Activated effector memory CD4-positive, alpha-beta T cell treated with Interleukin-2 at 50 U/mL for 16 hours (primary cell): Measurements from ENCODE around the gene KAT7.
A peak's percentile ranks its signal among the peaks of the same experiment; 100 is the strongest.
"Not testable (repeated sequence)": the region's sequence is repeated elsewhere in the genome, so short reads cannot be mapped to it uniquely, and the experiment has no call there.

ENCODE experiments used
- DNase-seq: peaks from one replicate; pipeline ENCODE4 v3.0.0-alpha.2; 2020

The KAT7 gene

DNA sequence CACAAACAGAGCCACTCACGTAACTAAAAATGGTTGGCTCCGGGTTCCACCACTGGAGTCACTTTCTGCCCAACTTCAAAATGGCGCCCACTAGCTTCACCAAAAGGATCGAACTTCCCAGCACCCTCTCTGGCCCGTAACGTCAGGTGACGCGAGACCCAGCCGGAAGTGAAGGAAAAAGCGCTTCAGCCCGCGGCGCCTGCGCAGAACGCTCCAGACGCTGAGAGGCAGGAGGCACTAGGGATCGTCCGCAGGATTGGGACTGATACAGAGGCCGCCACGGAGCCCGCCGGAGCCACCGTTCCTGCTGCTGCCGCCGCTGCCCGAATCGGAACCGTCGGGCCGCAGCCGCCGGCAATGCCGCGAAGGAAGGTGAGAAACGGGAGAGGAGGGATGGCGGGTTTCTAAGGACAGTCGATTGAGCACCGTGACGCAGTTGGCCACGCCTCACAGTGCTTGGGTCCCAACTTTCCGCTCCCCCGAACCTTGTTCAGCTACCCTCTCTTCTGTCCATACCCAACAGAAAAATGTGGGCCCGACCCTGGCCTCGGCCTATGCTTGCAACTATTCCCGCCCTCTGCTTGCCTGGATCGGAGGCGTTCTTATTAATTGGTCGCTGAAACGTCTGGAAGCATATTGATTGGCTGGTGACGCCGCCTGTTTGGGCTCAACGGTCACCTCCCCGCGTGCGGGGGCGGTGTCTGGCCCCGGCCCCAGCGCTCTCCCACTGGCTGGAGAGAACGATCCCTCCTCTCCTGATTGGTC lies at the start of gene KAT7:
TSS of gene KAT7 (plus strand) at position 204 of the 765 bp plus-strand sequence. CDS start at position 358, 154 bp downstream.
- DNase-seq: peak; percentile 97

DNA sequence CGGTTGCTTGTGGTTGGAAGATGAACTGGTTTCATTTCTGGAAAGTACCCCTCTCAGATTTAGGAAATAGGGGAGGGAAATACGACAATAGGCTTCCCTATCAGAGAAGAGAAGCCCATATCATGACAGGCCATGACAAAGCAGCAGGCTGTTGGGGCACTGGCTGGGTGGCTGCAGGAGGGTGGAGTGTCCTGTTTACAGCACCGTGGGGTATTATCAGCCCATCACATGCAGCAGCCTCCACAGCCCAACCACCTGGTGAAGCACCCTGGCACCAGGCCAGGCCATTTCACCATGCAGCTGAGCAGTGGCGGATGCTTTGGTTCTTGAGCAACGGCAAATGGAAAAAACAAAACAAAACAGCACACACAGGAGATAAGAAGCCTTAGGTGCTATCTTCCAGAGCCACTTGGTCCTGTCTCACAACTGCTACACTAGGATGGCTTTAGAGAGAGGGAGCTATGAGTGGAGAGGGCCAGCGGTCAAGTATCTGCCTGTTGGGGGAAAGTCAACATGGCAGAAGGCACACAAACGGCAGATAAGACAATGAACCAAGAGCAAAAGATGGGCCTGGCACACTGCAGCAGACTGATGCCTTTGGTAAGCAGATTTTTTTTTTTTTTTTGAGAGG lies 48.7 kb upstream of the KAT7 start:
- peak; percentile 95 for DNase-seq

DNA sequence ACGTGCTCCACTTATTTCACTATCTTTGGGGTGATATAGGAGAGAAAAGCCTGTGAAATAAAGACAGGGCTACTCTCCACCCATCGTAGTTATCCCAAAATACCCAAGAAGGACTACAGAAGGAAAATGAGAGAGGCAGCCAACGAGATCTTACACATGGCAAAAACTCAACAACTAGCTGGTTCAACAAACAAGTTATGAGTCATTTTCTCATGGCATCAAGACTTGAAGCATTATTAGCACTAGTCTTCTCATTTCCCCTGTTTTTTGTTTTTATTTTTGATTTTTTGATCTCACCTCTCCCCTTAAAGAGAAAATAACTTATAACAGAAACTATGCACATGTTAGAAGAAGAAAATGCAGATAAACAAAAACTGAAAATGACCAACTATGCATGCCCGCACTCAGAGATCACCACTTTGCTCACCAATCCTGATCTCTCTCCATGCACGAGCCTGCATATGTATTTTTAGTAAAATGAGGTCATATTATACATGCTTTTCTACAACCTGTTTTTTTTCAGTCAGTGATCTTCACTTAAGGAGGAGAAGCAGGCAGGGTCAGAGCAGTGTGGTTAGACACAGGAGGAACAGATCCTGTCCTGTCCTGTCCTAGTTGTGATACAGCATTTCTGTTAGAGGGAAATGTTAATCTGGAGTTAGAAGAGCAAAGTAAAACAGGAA lies 47.3 kb upstream of the KAT7 start:
- DNase-seq: no peak

DNA sequence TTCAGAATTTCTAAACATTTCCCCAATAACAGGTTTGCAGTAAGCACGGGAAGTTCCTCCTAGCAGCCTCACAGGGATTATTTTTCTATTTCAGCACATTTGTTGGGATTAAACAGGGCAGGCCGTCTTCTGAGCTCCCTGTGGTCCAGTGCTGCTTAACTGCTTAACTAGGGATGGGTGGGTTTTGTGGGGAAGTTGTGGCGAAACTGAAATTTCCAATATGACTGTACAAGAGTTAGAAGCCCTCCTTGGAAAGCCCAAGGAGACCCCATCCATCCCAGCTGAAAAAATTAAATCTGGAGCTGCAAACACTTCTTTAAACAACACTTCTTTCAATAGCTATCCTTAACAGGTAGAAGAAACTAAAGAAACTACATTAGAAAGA lies 46.8 kb upstream of the KAT7 start:
- no peak for DNase-seq

DNA sequence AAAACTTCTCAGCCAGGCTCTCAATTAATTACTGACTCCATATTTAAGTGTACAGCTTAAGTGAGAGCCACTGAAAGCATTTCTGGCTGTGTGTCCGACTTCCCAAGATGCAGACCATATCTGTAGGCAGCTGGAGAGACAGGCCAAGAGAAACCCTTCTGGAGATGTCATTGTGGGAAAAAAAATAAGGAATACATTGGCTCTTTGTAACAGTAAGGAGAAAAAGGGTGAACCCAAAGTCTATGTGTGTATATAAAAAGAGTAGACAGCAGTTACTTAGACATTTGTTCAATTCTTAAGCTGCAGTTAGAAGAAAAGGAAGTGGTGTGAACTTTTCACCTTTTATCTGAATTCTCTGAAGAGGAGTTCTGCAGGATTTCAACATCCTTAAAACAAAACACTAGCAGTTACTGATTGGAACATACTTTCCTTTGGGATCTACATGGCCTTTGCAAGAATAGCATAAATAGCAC lies 46.3 kb upstream of the KAT7 start:
- no peak for DNase-seq

DNA sequence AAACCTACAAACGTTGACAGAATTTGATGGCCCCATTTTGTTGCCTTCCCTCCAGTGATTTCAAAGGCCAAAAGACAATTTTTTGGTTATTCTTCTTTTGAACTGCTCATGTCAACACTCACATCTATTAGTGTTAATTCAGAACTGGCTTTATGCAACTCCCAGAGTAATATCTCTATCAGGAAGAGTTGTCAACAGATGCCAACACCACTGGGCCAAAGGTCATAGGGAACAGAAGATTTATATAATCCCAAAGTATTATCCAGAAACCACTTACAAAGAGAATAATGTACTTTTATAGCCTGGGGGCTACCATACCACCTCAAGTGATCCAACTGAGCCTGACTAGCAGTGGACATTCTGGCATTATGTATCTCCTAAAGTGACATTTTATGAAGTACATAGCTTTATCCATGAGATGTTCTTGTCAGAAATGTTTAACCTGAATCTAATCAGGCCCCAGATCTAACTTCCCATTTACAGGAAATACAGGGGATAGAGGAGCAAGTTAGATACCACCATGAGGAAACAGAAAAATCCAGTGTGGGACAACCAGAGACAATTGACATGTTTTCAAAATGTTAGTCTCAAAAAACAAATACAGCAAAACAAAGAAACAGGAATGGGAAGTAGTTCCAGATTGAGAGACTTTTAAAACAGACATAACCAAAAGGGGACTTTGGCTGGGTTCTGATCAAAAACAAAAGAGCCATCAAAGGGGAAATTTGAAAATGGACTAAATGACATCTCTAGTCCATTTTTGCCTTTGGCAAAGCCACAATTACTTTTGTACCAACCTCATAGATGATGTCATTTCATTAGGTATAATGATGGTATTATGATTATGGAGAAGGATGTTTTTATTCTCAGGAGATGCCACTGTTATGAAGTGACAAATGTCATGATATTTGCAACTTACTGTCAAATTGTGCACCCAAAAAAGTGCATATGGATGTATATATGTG lies 43.0 kb upstream of the KAT7 start:
- DNase-seq: no peak

DNA sequence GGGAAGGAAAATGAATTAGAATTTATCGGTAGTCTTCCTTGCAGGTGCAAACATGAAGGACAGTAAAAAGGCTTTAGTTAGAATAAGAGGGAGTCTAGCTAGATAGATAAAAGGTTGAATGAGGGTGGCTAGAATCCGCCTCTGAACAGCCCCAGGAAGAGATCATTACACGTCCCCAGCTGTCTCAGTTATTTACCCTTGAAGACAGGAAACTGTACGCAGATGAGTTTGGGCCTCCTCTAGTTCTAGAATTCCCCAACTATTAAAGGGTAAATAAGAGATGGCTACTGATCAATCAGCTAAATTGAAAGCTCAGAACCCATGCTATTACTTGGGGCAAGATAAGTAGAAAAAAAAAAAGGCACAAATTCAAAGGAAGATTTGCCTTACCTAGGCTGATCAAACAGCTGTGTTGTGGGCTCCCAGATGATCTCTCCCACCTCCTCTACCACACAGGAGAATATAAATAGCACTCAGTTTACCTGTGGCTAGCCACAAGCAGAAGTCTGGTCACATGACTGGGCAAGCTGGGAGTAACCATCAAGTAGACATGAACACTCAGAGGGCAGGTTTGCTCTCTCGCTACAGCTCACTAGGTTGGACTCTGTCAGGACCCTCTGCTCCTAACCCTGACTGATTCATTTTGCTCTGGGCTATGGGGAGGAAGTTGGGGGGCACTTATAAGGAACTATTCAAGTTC lies 41.5 kb upstream of the KAT7 start:
- DNase-seq: no peak

DNA sequence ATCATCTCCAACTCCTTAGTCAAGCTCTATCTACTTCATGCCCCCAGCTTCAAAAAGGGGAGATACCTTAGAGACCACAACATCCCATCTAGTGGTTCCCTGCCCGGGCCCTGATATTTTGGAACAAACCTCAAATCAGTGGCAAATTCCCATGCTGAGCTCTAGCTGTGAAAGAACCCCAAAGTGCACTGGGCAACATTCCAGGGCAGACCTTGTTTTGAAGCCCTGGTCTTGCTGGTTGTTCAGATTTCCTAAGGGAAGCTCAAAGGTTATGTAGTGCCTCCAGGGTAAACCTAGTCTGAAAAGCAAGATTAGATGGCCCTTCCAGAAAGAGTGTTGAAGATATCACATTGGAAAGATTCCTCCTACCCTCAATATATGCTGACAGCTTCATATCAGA lies 40.8 kb upstream of the KAT7 start:
- no peak for DNase-seq

DNA sequence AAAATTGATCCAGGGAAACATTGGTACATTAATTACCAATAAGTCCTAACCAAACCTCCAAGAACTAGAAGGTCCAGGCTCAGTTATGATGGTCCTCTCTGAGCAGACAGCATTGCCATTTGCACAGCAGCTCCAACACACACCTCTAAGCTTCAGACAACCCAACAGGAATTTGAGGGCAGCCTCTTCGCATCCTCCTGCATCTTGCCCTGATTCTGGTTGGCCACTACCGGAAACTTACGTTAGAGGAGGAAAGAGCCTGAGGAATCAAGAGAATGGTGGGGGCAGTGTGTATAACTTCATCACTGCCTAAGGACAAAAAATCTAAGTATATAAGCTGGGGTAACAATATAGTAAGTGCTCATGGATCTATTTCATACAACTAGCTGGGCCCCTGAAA lies 40.3 kb upstream of the KAT7 start:
- no peak for DNase-seq

DNA sequence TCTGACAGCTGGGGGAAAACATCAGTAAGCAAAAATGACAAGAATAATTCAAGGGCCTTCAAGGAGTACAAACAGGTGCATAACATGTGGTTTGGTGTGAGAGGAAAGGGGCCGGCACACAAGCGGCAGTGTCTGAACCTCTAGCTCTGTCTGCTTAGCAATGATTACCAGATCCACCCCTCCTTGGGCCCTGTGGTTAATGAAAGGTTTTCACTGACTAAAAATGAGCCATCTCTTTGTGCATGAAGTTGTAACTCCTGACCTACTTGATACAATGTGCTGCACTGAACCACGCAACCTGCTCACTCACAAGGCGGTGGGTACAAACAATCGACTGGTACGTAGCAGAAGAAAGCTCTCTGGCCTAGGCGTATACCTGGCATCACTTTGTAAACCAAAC lies 39.7 kb upstream of the KAT7 start:
- DNase-seq: peak; percentile 53

DNA sequence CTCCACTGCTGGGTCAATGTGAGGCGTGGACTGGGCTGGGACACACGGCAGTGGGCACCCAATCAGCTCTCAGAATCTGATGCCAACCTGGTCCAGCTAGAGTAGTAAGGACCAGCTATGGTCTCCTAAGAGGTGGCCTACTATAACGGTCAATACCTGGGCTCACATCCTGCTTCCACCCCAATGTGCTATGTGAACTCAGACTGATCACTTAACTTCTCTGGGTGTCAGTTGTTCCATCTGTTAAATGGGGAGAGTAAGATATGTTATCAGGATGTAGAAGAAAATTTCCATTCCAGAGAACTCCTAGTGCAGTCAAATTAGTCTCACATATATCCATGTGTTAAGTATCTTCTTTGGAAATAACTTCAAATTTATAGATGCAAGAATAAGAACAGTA lies 38.8 kb upstream of the KAT7 start:
- DNase-seq: no peak

DNA sequence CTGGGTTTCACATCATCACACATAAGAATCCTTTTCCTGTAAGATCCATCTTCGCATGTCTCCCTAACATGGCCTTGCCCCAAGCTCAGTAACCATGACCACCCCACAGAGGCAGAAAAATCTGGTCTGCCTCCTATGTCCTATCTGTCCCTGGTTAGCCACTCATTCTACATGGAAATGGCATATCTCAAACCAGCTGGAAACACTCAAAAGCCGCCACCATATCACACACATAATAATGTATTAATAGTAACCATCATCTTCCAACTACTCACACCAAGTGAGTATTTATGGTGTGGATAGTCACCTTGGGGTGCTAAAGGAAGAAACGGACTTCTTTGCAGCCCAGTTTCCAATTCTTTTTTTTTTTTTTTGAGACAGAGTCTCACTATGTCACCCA lies 36.0 kb upstream of the KAT7 start:
- DNase-seq: no peak

DNA sequence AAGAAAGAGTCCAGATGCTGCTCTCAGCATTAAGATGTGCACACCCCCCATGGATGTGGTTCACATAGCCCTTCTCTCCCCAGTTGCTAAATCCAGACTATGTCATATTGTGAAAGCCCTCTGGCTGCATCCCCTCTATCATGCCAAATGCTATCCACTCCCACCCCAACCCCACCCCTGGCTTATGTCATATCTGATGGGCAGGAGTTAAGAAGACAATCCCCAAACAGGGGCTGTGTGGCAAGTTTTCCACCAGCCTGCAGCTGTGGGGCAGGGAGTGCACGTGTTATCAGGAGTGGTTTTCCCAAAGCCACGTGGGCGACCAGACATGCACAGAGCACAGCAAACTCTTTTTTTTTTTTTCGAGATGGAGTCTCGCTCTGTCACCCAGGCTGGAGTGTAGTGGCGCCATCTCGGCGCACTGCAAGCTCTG lies 34.5 kb upstream of the KAT7 start:
- DNase-seq: no peak

DNA sequence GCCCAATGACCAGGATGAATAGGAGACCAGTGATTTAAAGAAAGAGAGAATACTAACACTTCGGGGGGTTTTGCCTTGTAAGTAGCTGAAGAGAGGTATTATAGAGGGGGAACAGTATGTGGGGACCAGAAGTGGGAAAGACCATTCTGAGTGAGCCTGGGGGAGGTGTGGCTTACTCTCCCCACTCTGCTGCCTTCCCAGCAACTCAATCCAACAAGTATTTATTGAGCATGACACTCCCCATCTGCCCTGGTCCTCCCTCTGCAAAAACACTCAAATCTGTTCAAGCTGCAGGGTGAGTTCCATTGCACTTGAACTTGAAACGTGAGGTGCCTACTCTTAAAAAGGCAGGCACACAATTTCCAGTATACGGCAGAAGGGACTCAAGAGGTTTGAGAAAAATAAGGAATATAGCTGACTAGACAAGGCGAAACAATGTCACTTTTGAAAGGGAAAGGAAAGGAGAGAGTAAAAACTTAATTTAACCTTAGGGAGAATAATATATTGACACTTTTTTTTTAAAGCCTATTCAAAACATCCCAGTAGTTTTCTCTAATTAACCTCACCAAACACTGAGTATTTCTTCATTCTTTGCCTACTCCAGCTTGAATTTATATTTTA lies 32.7 kb upstream of the KAT7 start:
- no peak for DNase-seq

DNA sequence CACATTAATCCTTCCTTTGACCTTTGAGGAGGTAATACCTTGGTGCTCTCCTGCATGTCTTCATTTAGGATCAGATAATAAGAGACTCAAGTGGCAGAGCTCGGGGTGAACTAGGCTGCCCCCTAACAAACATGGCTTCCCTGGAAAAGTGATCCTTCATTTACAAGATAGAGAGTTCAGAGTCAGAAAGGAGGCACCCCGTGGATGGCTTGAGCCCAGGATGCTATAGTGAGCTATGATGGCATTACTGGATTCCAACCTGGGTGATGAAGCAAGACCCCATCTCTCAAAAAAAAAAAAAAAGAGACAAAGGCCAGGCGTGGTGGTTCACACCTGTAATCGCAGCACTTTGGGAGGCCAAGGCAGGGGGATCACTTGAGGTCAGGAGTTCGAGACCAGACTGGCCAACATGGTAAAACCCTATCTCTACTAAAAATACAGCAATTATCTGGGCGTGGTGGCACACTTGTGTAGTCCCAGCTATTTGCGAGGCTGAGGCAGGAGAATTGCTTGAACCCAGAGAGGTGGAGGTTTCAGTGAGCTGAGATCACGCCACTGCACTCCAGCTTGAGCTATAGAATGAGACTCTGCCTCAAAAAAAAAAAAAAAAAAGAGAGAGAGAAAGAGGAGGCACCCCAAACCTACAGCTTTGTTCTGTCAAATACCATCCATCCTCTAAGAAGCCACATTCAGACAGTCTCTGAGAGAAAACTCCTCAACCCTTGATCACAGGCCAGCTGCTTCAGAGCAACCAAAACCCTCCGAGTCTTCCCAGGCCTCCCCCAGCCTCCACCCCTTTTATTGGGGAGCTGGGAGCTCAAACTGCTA lies 31.9 kb upstream of the KAT7 start:
- no peak for DNase-seq

DNA sequence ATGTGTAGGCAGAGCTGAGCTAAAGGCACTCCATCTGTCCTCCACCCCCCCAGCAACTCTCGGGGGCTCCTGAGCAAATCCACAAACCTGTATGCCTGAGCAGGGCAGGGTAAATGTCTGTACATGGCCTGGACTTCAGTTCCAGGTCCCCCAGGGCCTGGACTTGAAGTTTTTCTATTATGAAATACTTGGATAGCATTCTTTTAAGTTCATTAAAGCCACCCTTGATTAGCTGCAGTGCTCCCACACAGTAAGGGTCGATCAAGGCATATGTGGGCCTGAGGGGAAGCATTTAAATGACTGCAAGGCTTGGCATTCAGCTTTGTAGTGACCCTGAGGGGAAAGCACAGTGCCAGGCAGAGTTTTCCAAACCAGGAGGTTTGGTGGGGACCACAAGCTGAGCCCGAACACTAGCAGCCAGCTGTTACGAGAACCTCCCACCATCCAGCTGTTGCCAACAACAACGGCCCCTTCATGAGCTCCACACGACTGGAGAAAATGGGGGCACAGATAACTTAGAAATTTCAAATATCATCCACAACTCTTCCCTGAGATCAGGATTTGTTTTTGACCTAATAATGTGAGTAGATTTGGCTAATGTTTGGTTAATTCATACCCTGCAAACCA lies 31.2 kb upstream of the KAT7 start:
- DNase-seq: no peak

DNA sequence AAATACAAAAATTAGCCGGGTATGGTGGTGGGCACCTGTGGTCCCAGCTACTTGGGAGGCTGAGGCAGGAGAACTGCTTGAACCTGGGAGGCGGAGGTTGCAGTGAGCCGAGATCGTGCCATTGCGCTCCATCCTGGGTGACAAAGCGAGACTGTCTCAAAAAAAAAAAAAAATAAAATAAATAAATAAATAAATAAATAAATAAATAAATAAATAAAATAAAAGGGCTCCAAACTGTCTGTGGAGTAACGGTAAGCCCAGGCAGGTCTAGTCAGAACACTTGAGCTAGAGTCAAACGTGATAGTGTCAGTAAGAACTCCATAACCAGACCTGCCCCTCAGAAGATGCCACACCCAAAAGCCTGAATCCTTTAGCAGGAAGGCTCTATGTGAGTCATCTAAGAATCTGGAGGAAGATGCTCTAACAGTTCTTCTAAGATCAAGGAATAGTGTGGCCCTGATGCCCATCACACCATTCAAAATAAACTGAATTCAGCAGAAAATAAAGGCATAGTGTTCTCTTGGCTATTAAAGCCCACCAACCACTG lies 29.9 kb upstream of the KAT7 start:
- not testable (repeated sequence) for DNase-seq

DNA sequence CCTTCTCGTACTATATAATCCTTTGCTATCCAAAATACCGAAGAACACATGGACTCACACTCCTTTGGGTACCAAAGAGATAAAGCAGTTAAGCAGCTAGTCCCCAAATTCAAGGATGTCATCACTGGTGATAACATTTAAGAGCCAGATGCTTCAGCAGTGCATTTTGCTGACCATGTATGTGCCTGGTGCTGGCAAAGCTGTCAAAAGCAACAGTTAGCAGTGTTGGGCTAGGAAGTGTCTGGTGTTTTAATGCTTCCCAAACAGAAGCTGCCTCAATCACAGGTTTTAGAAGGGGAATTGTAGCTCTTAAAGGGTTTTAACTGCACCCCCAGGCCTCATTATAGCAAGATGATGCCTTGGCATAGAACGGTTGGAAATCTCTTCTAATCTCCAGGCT lies 29.3 kb upstream of the KAT7 start:
- no peak for DNase-seq

DNA sequence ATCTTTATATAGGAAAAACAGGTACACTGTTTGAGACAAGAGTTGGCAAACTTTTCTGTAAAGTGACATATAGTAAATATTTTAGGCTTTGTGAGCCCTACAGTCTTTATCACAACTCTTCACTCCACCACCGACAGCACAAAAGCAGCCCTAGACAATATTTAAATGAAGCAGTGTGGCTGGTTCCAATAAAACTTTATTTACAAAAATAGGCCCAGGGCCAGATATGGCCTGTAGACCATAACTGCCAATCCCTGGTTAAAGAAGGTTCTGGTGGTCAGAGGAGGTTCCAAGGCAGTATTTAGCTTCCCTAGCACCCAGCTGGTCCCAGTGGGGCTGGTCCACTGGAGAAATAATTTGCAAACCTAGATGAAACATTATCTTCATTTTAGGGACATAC lies 28.2 kb upstream of the KAT7 start:
- DNase-seq: no peak
